ENCODE measurements around the gene KRT15. TPM values are rescaled to one million over a fixed set of nuclear protein-coding genes. Genes with fewer than 3 reads are reported as not detected.

Gene KRT15
- total and polyA plus RNA-seq, 2 of the 8 experiments (the other 6 are each of a cell fraction or from before 2014, with no cell fraction given) = 0.11 to 0.13 TPM

- no peak overlapping the region for H3K4me3 ChIP-seq (ENCODE audit: extremely low read depth in 1 of 4, insufficient read depth in 2 of 4, low read depth in 3 of 4, low read length in 4 of 4)
- 80% methylated on average over 7 of the region's 7 CpGs; no CpG with 5 or more reads in 1 of the 2 experiments for WGBS, 2 experiments (ENCODE audit: extremely low coverage in 1 of 2, insufficient coverage in 1 of 2, insufficient read length in 1 of 2, insufficient replicate concordance in 2 of 2, low coverage in 1 of 2, low lambda C conversion rate in 2 of 2, missing lambda C conversion rate in 1 of 2)
- DNase-seq (ENCODE audit: low read depth in 1 of 2, low spot score in 2 of 2) (no peak), FAIRE-seq (no peak)
- H3K27ac ChIP-seq (ENCODE audit: low read depth, low read length) = no peak overlapping the region
- no peak overlapping the region for H3K4me2 ChIP-seq (ENCODE audit: insufficient read depth in 1 of 2, low read depth in 2 of 2, low read length in 2 of 2)
- no peak overlapping the region for H3K4ac ChIP-seq (replicated peaks; ENCODE audit: insufficient read length, low read depth, low read length)
- H2BK15ac ChIP-seq (ENCODE audit: low read length) = peak overlapping the region; percentile 47; the same call in 1 of the 2 replicates
- no peak overlapping the region for H4K91ac ChIP-seq (replicated peaks; ENCODE audit: insufficient read length, low read length)
- peaks cover 10 to 23% (median 16%) of the 10 kb centered on the region in 4 experiments for H3K4me1 ChIP-seq (replicated peaks in 1 of 4; ENCODE audit: control insufficient read depth in 3 of 4, insufficient read depth in 4 of 4, low read length in 3 of 4)
- H3K56ac ChIP-seq (replicated peaks; ENCODE audit: insufficient read length, low read depth, low read length) = no peak overlapping the region
- no peaks in the 10 kb centered on the region for H3K23me2 ChIP-seq (ENCODE audit: low read depth, low read length)
- no peak overlapping the region for H2AK5ac ChIP-seq (ENCODE audit: low read depth, low read length)
- no peaks in the 10 kb centered on the region for H4K20me1 ChIP-seq (replicated peaks in 1 of 2; ENCODE audit: control insufficient read depth in 1 of 2, insufficient read depth in 2 of 2, low read length in 2 of 2)
- no peaks in the 10 kb centered on the region for H3K79me2 ChIP-seq (ENCODE audit: control insufficient read depth in 1 of 2, insufficient read depth in 2 of 2, low read length in 2 of 2)
- H2BK20ac ChIP-seq (ENCODE audit: low read length) = 0 out of 2 replicates have a peak overlapping the region, but pooled peaks have one; percentile 32
- H3K23ac ChIP-seq (ENCODE audit: insufficient read length) = no peak overlapping the region
- H3K9ac ChIP-seq (replicated peaks in 1 of 4; ENCODE audit: extremely low read depth in 1 of 4, low read depth in 3 of 4, low read length in 3 of 4) = no peak overlapping the region
- no peak overlapping the region for H3K14ac ChIP-seq (ENCODE audit: insufficient read length)
- H2BK120ac ChIP-seq (replicated peaks; ENCODE audit: low read depth, low read length) = no peak overlapping the region
- ChIA-PET CTCF (ENCODE audit: partially characterized antibody) (interaction anchor here (0.7 to 5.5 kb wide), 11 partner anchors 12 to 198 kb away, joined by 3 to 48 read pairs (median 3); no protein-coding TSS in a partner anchor), POLR2A (ENCODE audit: partially characterized antibody) (interaction anchor here (1.1 to 16.2 kb wide), 3 partner anchors 11 to 152 kb away, joined by 4 to 293 read pairs (median 5); partner anchors contain the start of gene KRT19)
- H3K27me3 ChIP-seq (replicated peaks in 1 of 4; ENCODE audit: control insufficient read depth in 3 of 4, extremely low read depth in 1 of 4, insufficient read depth in 3 of 4, low read length in 3 of 4) = no peaks in the 10 kb centered on the region; a peak in 1 of 7 replicates
- no peak overlapping the region for H2AFZ ChIP-seq (ENCODE audit: low read length)
- no peak overlapping the region; the same call in 1 of the 2 replicates for H2BK5ac ChIP-seq (ENCODE audit: low read depth, low read length)
- no peak overlapping the region for H4K5ac ChIP-seq (ENCODE audit: insufficient read length, low read depth, low read length)
- H4K8ac ChIP-seq (ENCODE audit: extremely low read depth, insufficient read depth, low read length) = no peak overlapping the region; the same call in 1 of the 2 replicates
- no peaks in the 10 kb centered on the region for H3K36me3 ChIP-seq (ENCODE audit: control insufficient read depth in 2 of 4, insufficient read depth in 4 of 4, low read length in 3 of 4)
- no peaks in the 10 kb centered on the region for H3K9me3 ChIP-seq (ENCODE audit: insufficient read depth in 2 of 2, low read depth in 1 of 2, low read length in 1 of 2)
- no peak overlapping the region for H2BK12ac ChIP-seq (ENCODE audit: low read depth, low read length)
- H3K18ac ChIP-seq (ENCODE audit: extremely low read depth, low read length) = no peak overlapping the region
- no peaks in the 10 kb centered on the region for H3K79me1 ChIP-seq (ENCODE audit: low read depth, low read length)
- TF ChIP-seq SIN3A (conservative IDR thresholded peaks at IDR 0.05 in 1 of 2, IDR thresholded peaks at IDR 0.05 in 1 of 2; ENCODE audit: low read depth in 1 of 2, low read length in 2 of 2) = no peak
- no peak for TF ChIP-seq TAF7 (optimal IDR thresholded peaks at IDR 0.05; ENCODE audit: borderline replicate concordance, low read depth, low read length)
- no peak for TF ChIP-seq CEBPB (IDR thresholded peaks at IDR 0.05; ENCODE audit: low read depth, low read length)
- no peak for TF ChIP-seq NRF1 (IDR thresholded peaks at IDR 0.05; ENCODE audit: low read depth, low read length)
- TF ChIP-seq, protein P1, sequence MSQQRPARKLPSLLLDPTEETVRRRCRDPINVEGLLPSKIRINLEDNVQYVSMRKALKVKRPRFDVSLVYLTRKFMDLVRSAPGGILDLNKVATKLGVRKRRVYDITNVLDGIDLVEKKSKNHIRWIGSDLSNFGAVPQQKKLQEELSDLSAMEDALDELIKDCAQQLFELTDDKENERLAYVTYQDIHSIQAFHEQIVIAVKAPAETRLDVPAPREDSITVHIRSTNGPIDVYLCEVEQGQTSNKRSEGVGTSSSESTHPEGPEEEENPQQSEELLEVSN (IDR thresholded peaks at IDR 0.05) = no peak
- TF ChIP-seq SRF (IDR thresholded peaks at IDR 0.05; ENCODE audit: low read depth, low read length) = no peak
- TF ChIP-seq GABPA (IDR thresholded peaks at IDR 0.05; ENCODE audit: borderline replicate concordance, insufficient read depth, low read length) = no peak
- TF ChIP-seq RNF2 (IDR thresholded peaks at IDR 0.05; ENCODE audit: borderline replicate concordance, low read depth, low read length, missing control alignments, poor library complexity, severe bottlenecking) = no peak
- no peak for TF ChIP-seq SIRT6 (IDR thresholded peaks at IDR 0.05; ENCODE audit: low read length)
- TF ChIP-seq KDM5A (IDR thresholded peaks at IDR 0.05; ENCODE audit: low read length) = no peak
These were observed 18.3 kb upstream of the KRT15 start for GRCh38 chr17:41536741-41537613.
